Stomach (tissue), 4 donors: ENCODE results near the gene NME4.

ENCODE experiments used
- EP300 ChIP-seq: sonication (generic); formaldehyde crosslinking; IDR thresholded peaks from one replicate; pipeline ENCODE4 v1.6.1; 2017; ENCODE audit warnings: antibody characterized with exemption
- POLR2A ChIP-seq, 4 donors: fragments of 450-650 bp; IDR thresholded peaks; one replicate each; pipeline ENCODE4 v1.6.1; 2016; ENCODE audit warnings: antibody characterized with exemption in 4 of 4, control low read depth in 2 of 4, mild to moderate bottlenecking in 1 of 4, moderate library complexity in 1 of 4
- POLR2AphosphoS5 ChIP-seq, 3 donors: sonication (generic); formaldehyde crosslinking; IDR thresholded peaks; one replicate each; pipeline ENCODE4 v1.6.1; 2016; ENCODE audit warnings: antibody characterized with exemption in 3 of 3
- TF ChIP-seq, protein P1 (sequence below), 7 experiments: fragments of 450-650 bp in 4 of 7; fragments of 200-600 bp in 3 of 7; sonication (generic) in 3 of 7; IDR thresholded peaks; one replicate each; pipeline ENCODE4 v1.5.1; 2016 to 2019; ENCODE audit warnings: antibody characterized with exemption in 7 of 7, control low read depth in 2 of 7, mild to moderate bottlenecking in 1 of 7

DNA sequence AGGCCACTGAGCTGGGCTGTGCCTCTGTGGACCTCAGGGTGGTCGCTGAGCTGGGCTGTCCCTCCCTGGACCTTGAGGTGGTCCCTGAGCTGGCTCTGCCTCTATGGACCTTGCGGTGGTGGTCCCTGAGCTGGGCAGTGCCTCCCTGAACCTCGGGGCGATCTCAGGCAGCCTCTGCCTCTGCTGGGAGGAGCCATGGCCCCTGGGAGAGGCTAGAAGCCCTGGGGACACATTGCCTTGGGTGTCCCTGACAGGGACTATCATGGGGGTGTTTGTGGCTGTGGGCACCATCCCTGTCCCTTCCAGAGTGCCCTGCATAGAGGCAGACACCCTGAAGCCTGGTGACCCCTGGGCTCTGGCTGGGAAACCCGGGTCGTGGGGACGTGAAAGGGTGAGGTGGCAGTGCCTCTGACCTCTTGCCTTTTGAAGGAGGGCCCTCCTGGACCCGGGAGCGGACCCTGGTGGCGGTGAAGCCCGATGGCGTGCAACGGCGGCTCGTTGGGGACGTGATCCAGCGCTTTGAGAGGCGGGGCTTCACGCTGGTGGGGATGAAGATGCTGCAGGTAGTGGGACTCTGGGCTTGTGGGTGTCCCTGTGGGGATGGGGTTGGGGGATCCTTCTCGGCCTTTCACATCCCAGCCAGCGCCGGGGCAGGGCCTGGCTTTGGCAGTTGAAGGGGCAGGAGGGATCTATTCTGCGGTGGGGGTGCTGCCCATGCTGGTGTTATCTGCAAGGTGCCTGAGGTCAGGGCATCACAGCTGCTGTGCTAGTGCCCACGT, 1.8 kb downstream of the NME4 start:
- TF ChIP-seq, protein P1, sequence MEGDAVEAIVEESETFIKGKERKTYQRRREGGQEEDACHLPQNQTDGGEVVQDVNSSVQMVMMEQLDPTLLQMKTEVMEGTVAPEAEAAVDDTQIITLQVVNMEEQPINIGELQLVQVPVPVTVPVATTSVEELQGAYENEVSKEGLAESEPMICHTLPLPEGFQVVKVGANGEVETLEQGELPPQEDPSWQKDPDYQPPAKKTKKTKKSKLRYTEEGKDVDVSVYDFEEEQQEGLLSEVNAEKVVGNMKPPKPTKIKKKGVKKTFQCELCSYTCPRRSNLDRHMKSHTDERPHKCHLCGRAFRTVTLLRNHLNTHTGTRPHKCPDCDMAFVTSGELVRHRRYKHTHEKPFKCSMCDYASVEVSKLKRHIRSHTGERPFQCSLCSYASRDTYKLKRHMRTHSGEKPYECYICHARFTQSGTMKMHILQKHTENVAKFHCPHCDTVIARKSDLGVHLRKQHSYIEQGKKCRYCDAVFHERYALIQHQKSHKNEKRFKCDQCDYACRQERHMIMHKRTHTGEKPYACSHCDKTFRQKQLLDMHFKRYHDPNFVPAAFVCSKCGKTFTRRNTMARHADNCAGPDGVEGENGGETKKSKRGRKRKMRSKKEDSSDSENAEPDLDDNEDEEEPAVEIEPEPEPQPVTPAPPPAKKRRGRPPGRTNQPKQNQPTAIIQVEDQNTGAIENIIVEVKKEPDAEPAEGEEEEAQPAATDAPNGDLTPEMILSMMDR (IDR thresholded peaks at IDR 0.05): no peak
- TF ChIP-seq POLR2A (IDR thresholded peaks at IDR 0.05) (no peak), POLR2AphosphoS5 (IDR thresholded peaks at IDR 0.05) (no peak), EP300 (no peak)
